Astrocyte of the cerebellum (primary cell): Measurements from ENCODE around the gene GPS1.

ENCODE experiments used
- DNase-seq: peaks from one replicate; pipeline ENCODE4 v3.0.0-alpha.2; 2011; ENCODE audit warnings: low read depth
- H3K4me3 ChIP-seq: 2 replicates; pipeline ENCODE4 v1.5.1; 2011; ENCODE audit warnings: mild to moderate bottlenecking, low read depth, low read length, moderate library complexity
- in situ Hi-C: cut with HindIII; loops from 2 replicates; pipeline ENCODE4 v1.10.0; 2017; ENCODE audit warnings: low sequenced_read_pairs
- TF ChIP-seq, protein P1 (sequence below): IDR thresholded peaks from 2 replicates; pipeline ENCODE4 v1.5.1; 2012; ENCODE audit warnings: low read length, low read depth, moderate library complexity, mild to moderate bottlenecking; ENCODE audit errors: missing control alignments

The GPS1 gene

DNA sequence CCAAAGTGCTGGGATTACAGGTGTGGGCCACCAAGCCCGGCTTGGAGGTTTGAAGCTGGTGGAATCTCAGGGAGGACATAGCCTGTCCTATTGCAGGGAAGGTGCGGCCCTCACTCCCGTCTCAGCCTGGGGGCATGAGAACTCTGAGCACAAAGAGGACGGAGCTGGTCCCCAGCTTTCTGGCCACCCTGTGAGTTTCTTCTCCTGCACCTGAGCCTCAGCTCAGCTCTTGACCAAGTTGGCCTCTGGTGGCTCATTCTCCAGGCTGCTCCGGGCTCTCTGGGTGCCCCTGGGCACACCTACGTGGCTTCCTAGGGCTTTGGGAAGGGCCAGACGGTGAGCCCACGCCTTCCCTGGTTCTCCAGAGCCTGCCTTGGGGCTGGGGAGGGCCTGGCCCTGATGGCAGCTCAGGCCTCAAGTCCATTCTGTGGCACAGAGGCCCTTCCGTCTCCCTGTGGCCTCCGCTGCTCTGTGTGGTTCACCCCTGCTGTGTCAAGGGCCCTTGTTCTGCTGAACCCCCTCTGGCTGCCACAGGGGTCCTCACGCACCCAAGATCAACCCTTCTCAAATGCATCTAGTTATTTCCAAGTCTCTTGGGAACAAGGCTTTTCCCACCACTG is 53.2 kb downstream of the GPS1 start:
- TF ChIP-seq, protein P1, sequence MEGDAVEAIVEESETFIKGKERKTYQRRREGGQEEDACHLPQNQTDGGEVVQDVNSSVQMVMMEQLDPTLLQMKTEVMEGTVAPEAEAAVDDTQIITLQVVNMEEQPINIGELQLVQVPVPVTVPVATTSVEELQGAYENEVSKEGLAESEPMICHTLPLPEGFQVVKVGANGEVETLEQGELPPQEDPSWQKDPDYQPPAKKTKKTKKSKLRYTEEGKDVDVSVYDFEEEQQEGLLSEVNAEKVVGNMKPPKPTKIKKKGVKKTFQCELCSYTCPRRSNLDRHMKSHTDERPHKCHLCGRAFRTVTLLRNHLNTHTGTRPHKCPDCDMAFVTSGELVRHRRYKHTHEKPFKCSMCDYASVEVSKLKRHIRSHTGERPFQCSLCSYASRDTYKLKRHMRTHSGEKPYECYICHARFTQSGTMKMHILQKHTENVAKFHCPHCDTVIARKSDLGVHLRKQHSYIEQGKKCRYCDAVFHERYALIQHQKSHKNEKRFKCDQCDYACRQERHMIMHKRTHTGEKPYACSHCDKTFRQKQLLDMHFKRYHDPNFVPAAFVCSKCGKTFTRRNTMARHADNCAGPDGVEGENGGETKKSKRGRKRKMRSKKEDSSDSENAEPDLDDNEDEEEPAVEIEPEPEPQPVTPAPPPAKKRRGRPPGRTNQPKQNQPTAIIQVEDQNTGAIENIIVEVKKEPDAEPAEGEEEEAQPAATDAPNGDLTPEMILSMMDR = no peak
- in situ Hi-C loops = no loop called here

GRCh38 chr17:82105417-82105881 is 53.8 kb downstream of the GPS1 start:
- in situ Hi-C loops = no loop called here

More for the DNA sequence above, 53.2 kb downstream of the GPS1 start:
- H3K4me3 ChIP-seq = no peak overlapping the region
- DNase-seq = no peak

DNA sequence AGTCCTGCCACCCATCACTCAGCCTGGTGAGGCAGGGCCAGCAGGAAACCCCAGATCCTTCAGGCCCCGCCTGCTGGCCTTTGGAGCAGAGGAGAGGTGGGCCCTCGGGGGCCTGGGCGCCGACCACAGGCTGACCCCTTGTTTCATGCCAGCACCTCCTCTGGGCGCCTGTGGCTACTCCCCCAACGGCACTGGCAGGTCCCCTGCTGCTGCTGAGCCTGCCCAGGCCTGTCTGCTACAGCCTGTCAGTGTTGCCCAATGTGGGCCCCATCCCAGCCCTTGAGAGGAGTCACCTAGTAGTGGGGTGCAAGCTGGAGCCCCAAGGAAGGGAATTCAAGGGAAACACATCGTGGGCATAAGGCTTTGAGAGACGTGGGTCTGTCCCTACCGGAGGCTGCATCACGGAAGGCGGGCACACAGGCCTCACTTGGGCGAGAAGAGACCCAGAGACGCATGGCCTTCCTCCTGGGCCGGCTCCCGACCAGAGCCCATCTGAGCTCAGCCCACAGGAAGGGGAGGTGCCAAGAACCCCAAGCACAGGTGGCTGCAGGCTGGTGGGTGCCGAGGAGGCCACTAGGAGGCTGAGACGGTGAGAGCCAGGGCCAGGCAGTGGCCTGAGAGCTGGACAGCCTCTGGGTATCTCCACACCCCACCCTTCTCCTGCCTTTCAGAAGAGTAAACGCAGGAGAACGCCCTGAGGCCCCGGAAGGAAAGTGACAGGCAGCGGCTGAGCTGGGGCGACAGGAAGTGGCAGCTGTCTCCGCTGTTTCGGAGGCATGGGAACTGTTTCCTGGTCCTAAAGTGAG is 54.4 kb downstream of the GPS1 start:
- no peak for DNase-seq
- in situ Hi-C loops = no loop called here
- TF ChIP-seq, protein P1 = peak; percentile 38
- no peak overlapping the region for H3K4me3 ChIP-seq

More at GRCh38 chr17:82105417-82105881, 53.8 kb downstream of the GPS1 start:
- TF ChIP-seq, protein P1 = no peak
- no peak overlapping the region for H3K4me3 ChIP-seq
- no peak for DNase-seq

DNA sequence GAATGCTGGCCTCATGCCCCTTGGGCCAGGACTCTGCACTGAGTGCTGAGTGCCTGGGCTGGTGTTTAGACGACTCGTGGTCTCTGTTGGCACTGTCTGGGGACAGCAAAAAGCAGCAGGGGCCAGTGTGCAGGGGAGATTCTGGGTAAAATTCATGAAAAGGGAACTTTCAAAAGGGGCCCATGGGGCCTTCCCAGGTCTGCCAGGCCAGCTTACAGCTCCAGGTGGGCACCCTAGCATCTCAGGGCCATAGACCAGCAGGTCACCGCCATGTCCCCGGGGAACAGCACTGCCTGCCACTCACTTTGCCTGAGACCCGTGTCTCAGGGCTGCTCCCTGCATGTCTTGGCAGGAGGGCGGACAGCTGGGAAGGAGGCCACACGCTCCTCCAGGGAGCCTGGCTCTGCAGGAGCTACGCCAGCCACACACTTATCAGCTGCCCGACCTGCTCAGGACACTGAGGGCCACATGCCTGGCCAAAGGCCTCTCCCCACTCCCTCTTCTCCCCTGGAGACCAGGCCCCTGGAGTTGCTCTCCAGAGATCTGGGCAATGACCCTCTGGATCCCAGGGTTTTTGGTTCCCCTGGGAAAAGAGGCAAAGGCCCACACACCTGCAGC is 55.1 kb downstream of the GPS1 start:
- DNase-seq = no peak
- no peak overlapping the region for H3K4me3 ChIP-seq
- in situ Hi-C loops = no loop called here
- TF ChIP-seq, protein P1 = no peak
